ENCODE measurements around the gene JAM3. TPM values are rescaled to one million over a fixed set of nuclear protein-coding genes. Genes with fewer than 3 reads are reported as not detected.

The JAM3 gene
- total and polyA plus RNA-seq, 2 of the 8 experiments (the other 6 are each of a cell fraction or from before 2014, with no cell fraction given), result 19.6 to 42.8 TPM

DNA sequence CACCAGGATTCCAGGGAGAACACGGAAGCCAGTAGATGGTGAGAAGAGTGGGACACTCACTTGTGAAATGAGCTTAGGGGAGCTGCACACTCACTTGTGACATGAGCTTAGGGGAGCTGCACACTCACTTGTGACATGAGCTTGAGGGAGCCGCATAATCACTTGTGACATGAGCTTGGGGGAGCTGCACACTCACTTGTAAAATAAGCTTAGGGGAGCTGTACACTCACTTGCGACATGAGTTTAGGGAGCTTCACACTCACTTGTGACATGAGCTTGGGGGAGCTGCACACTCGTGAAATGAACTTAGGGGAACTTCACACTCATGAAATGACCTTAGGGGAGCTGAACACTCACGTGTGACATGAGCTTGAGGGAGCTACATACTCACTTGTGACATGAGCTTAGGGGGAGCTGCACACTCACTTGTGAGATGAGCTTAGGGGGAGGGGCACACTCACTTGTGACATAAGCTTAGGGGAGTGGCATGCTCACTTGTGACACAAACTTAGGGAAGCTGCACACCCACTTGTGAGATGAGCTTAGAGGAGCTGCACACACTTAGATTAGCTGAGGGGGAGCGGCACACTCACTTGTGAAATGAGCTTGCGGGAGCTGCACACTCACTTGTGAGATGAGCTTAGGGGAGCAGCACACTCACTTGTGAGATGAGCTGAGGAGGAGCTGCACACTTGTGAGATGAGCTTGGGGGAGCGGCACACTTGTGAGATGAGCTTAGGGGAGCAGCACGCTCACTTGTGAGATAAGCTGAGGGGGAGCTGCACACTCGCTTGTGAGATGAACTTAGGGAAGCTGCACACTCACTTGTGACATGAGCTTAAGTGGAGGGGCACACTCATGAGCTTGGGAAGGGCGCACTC, 95.9 kb downstream of the JAM3 start (continued):
- TF ChIP-seq TEAD4 (IDR thresholded peaks at IDR 0.05; ENCODE audit: low read depth, low read length) (no peak), CTBP2 (IDR thresholded peaks at IDR 0.05; ENCODE audit: borderline replicate concordance, insufficient read depth, insufficient read length, low read length) (no peak), EP300 (IDR thresholded peaks at IDR 0.05; ENCODE audit: borderline replicate concordance in 1 of 2, low read depth in 2 of 2, low read length in 2 of 2) (no peak), RNF2 (IDR thresholded peaks at IDR 0.05; ENCODE audit: borderline replicate concordance, low read depth, low read length, missing control alignments, poor library complexity, severe bottlenecking) (no peak), TAF7 (optimal IDR thresholded peaks at IDR 0.05; ENCODE audit: borderline replicate concordance, low read depth, low read length) (no peak), SIX5 (IDR thresholded peaks at IDR 0.05; ENCODE audit: low read depth, low read length) (no peak), CHD1 (IDR thresholded peaks at IDR 0.05; ENCODE audit: low read depth, low read length) (no peak), SUZ12 (IDR thresholded peaks at IDR 0.05; ENCODE audit: low read length) (no peak), ASH2L (IDR thresholded peaks at IDR 0.05; ENCODE audit: low read length) (no peak), MAFK (IDR thresholded peaks at IDR 0.05; ENCODE audit: low read depth, low read length) (no peak), YY1 (IDR thresholded peaks at IDR 0.05; ENCODE audit: low read depth, low read length) (no peak), KDM5A (IDR thresholded peaks at IDR 0.05; ENCODE audit: low read length) (no peak), ZNF274 (IDR thresholded peaks at IDR 0.05; ENCODE audit: borderline replicate concordance, extremely low read depth, low read length) (no peak), FOSL1 (IDR thresholded peaks at IDR 0.05; ENCODE audit: insufficient read depth, low read depth, low read length) (no peak), SP1 (IDR thresholded peaks at IDR 0.05; ENCODE audit: low read depth, low read length) (no peak), POU5F1 (IDR thresholded peaks at IDR 0.05; ENCODE audit: low read depth, low read length) (0 out of 2 replicates have a peak, but pooled peaks have one; percentile 24), BRCA1 (IDR thresholded peaks at IDR 0.05; ENCODE audit: low read depth, low read length) (no peak), POLR2AphosphoS5 (IDR thresholded peaks at IDR 0.05; ENCODE audit: low read depth, low read length) (peak; percentile 31; the same call in 1 of the 2 replicates), SIN3A (conservative IDR thresholded peaks at IDR 0.05 in 1 of 2, IDR thresholded peaks at IDR 0.05 in 1 of 2; ENCODE audit: low read depth in 1 of 2, low read length in 2 of 2) (no peak), KDM4A (IDR thresholded peaks at IDR 0.05; ENCODE audit: low read depth, low read length, severe bottlenecking) (no peak)
- TF ChIP-seq, protein P1, sequence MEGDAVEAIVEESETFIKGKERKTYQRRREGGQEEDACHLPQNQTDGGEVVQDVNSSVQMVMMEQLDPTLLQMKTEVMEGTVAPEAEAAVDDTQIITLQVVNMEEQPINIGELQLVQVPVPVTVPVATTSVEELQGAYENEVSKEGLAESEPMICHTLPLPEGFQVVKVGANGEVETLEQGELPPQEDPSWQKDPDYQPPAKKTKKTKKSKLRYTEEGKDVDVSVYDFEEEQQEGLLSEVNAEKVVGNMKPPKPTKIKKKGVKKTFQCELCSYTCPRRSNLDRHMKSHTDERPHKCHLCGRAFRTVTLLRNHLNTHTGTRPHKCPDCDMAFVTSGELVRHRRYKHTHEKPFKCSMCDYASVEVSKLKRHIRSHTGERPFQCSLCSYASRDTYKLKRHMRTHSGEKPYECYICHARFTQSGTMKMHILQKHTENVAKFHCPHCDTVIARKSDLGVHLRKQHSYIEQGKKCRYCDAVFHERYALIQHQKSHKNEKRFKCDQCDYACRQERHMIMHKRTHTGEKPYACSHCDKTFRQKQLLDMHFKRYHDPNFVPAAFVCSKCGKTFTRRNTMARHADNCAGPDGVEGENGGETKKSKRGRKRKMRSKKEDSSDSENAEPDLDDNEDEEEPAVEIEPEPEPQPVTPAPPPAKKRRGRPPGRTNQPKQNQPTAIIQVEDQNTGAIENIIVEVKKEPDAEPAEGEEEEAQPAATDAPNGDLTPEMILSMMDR (IDR thresholded peaks at IDR 0.05; ENCODE audit: control extremely low read depth in 1 of 3, insufficient read depth in 1 of 3, low read depth in 1 of 3, low read length in 3 of 3), result no peak

Measured in H1 (cell line).